Islet precursor cell (in vitro differentiated cells): ENCODE results near the gene FTSJ1.
A peak's percentile ranks its signal among the peaks of the same experiment; 100 is the strongest.
"Not testable (repeated sequence)": the region's sequence is repeated elsewhere in the genome, so short reads cannot be mapped to it uniquely, and the experiment has no call there.

Experiments
- DNase-seq: peaks from one replicate; pipeline ENCODE4 v3.0.0-alpha.2; 2018

The FTSJ1 gene

GRCh38 chrX:48475774-48476577, at the start of gene FTSJ1:
TSS of gene FTSJ1 (plus strand) at chrX:48476199. CDS start at chrX:48478048, 1,849 bp downstream.
- peak; percentile 84 for DNase-seq

GRCh38 chrX:48427027-48427716, 48.8 kb upstream of the FTSJ1 start:
- DNase-seq = not testable (repeated sequence)

GRCh38 chrX:48429606-48430005, 46.4 kb upstream of the FTSJ1 start:
- peak; percentile 32 for DNase-seq

- not testable (repeated sequence) for DNase-seq
Measured at GRCh38 chrX:48430166-48430565, 45.8 kb upstream of the FTSJ1 start.

GRCh38 chrX:48433713-48434112, 42.3 kb upstream of the FTSJ1 start:
- DNase-seq = peak; percentile 26

- not testable (repeated sequence) for DNase-seq
Measured at GRCh38 chrX:48447201-48447600, 28.8 kb upstream of the FTSJ1 start.

GRCh38 chrX:48450076-48450475, 25.9 kb upstream of the FTSJ1 start:
- DNase-seq = no peak

- peak; percentile 45 for DNase-seq
Measured at GRCh38 chrX:48451708-48452107, 24.3 kb upstream of the FTSJ1 start.

GRCh38 chrX:48456628-48457331, 19.2 kb upstream of the FTSJ1 start:
- DNase-seq = peak; percentile 23

- peak; percentile 43 for DNase-seq
Measured at GRCh38 chrX:48458711-48459110, 17.3 kb upstream of the FTSJ1 start.

- peak; percentile 12 for DNase-seq
Measured at GRCh38 chrX:48459483-48459882, 16.5 kb upstream of the FTSJ1 start.

GRCh38 chrX:48460031-48460430, 16.0 kb upstream of the FTSJ1 start:
- no peak for DNase-seq

GRCh38 chrX:48460606-48461005, 15.4 kb upstream of the FTSJ1 start:
- DNase-seq = peak; percentile 33

- peak; percentile 40 for DNase-seq
Measured at GRCh38 chrX:48461830-48462229, 14.2 kb upstream of the FTSJ1 start.

- DNase-seq = peak; percentile 55
Measured at GRCh38 chrX:48465336-48465933, 10.6 kb upstream of the FTSJ1 start.

GRCh38 chrX:48466696-48467095, 9.3 kb upstream of the FTSJ1 start:
- DNase-seq = no peak

- peak; percentile 48 for DNase-seq
Measured at GRCh38 chrX:48467281-48467761, 8.7 kb upstream of the FTSJ1 start.

- DNase-seq = peak; percentile 54
Measured at GRCh38 chrX:48468247-48468671, 7.7 kb upstream of the FTSJ1 start.

- DNase-seq = peak; percentile 40
Measured at GRCh38 chrX:48468693-48469691, 7.0 kb upstream of the FTSJ1 start.

- DNase-seq = peak; percentile 43
Measured at GRCh38 chrX:48470110-48470832, 5.7 kb upstream of the FTSJ1 start, which contains the start of gene SLC38A5. TSS of gene SLC38A5 (minus strand) at chrX:48470260. CDS start at chrX:48467924, 2,336 bp downstream.

GRCh38 chrX:48470833-48471118, 5.2 kb upstream of the FTSJ1 start:
- DNase-seq = peak; percentile 44
